Choroid plexus epithelial cell (primary cell): Measurements from ENCODE around the gene ANXA3.

ENCODE experiments used
- DNase-seq: peaks from one replicate; pipeline ENCODE4 v3.0.0-alpha.2; 2010; ENCODE audit warnings: low read depth
- H3K4me3 ChIP-seq: 2 replicates; pipeline ENCODE4 v1.5.1; 2011; ENCODE audit warnings: low read depth, mild to moderate bottlenecking, control low read depth, low read length, moderate library complexity
- CTCF ChIP-seq: conservative IDR thresholded peaks from 2 replicates; pipeline ENCODE4 v1.5.1; 2011; ENCODE audit warnings: low read depth, mild to moderate bottlenecking, control low read depth, inconsistent platforms, low read length, moderate library complexity

Gene ANXA3

GRCh38 chr4:78527555-78527954, 24.0 kb upstream of the ANXA3 start:
- TF ChIP-seq CTCF, result no peak
- DNase-seq, result no peak

GRCh38 chr4:78528327-78528726, 23.2 kb upstream of the ANXA3 start:
- H3K4me3 ChIP-seq, result no peak overlapping the region
- peak; percentile 60 for DNase-seq
- no peak for TF ChIP-seq CTCF

More at GRCh38 chr4:78527555-78527954, 24.0 kb upstream of the ANXA3 start:
- no peak overlapping the region for H3K4me3 ChIP-seq

DNA sequence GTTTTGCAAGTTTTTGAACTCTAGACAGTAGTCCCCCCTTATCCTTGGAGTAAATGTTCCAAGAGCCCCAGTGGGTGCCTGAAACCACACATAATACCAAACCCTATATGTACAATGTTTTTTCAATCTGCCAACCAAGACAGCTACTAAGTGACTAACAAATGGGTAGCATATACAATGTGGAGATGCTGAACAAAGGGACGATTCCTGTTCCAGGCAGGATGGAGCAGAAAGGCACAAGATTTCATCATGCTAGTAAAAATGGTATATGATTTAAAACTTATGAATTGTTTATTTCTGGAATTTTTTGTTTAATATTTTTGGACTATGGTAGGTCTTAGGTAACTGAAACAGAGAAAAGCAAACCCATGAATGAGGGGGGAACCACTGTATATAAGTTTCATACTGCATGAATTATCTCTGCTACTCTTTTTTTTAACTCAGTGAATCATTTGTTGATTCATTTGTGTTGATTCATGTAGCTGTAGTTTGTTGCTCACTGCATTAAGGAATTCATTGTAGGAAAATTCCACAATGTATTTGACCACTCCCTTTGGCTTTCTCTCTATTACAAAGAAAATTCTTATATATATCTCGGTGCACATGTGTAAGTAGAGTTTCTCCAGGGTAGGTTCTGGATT, 21.9 kb upstream of the ANXA3 start:
- no peak overlapping the region for H3K4me3 ChIP-seq
- no peak for DNase-seq
- TF ChIP-seq CTCF, result no peak

DNA sequence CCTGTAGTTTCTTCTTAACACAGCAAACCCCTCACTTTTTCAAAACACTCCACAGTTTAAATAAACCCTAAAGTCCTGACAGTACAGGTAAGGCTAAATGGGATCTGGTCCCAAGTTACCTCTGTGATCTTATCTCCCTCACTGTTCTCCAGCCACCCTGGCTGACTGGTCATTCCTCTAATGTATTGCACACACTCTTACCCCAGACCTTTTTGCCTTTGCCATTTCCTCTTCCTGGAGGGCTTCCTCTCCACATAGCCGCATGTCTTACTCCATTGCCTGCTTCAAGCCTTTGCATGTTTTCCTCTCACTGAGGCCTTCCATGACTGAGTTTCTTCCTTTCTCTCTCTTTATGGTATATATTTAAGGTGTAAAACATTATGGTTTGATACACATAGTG, 19.5 kb upstream of the ANXA3 start:
- no peak for DNase-seq
- no peak for TF ChIP-seq CTCF

GRCh38 chr4:78533854-78534253, 17.7 kb upstream of the ANXA3 start:
- DNase-seq, result no peak
- H3K4me3 ChIP-seq, result no peak overlapping the region
- TF ChIP-seq CTCF, result no peak

More for the DNA sequence above, 19.5 kb upstream of the ANXA3 start:
- no peak overlapping the region for H3K4me3 ChIP-seq

- TF ChIP-seq CTCF, result no peak
- no peak for DNase-seq
- H3K4me3 ChIP-seq, result no peak overlapping the region
Observed at GRCh38 chr4:78534286-78534955, 17.1 kb upstream of the ANXA3 start.

DNA sequence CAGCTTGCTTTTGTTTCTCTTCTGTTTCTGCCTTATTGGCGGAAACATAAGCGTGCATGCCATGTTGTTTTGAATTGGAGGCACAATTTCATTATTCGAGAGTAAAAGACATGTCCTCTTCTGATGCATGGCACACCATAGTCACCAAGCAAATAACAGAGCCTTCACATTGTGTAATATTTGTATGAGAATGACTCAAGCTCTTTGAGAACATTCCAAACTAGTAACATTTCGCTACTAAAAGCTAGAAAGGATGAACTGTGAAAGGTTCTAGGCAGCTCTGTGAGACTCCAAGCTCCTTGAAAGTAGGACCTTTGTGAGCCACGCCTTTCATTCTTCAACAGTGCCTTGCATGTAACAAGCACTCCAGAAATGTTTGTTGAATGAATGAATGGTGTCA, 9.2 kb upstream of the ANXA3 start:
- TF ChIP-seq CTCF, result no peak
- no peak overlapping the region for H3K4me3 ChIP-seq
- DNase-seq, result peak; percentile 61
